ENCODE data around the gene PLEKHB1.

PLEKHB1 gene

GRCh38 chr11:73693899-73694525 is 47.6 kb downstream of the PLEKHB1 start:
- DNase-seq, result no peak

- DNase-seq, result no peak
These were observed 58.7 kb downstream of the PLEKHB1 start for GRCh38 chr11:73705053-73705452.

GRCh38 chr11:73710964-73711363 is 64.6 kb downstream of the PLEKHB1 start:
- no peak for DNase-seq

Measured in NCI-H187 treated with DMSO at 0.1 percent for 48 hours (cell line).